Activated CD4-positive, alpha-beta T cell treated with anti-CD3 and anti-CD28 coated beads, Interleukin-2, amount 10 ng/mL, durations not matched to agents 7 days and 5 days (primary cell): ENCODE results near the gene DNAJC12. TPM values are rescaled to one million over a fixed set of nuclear protein-coding genes. Genes with fewer than 3 reads are reported as not detected.
"Not testable (repeated sequence)": the region's sequence is repeated elsewhere in the genome, so short reads cannot be mapped to it uniquely, and the experiment has no call there.

Source experiments
- CTCF ChIA-PET: fragments of 350-600 bp; sonication (Branson Sonifier 250); formaldehyde crosslinking; loops from one replicate; lab custom pipeline; 2021; ENCODE audit warnings: antibody characterized with exemption; lab: Charles Lee
- POLR2A ChIA-PET: fragments of 350-600 bp; sonication (Branson Sonifier 250); formaldehyde crosslinking; loops from one replicate; lab custom pipeline; 2021; ENCODE audit warnings: antibody characterized with exemption; lab: Charles Lee
- DNase-seq: peaks from one replicate; pipeline ENCODE4 v3.0.0-alpha.2; 2020
- H3K27ac Mint-ChIP-seq: one replicate; pipeline ENCODE4 v1.8.0; 2021; ENCODE audit warnings: mild to moderate bottlenecking, moderate library complexity, mixed read lengths
- H3K27me3 Mint-ChIP-seq: one replicate; pipeline ENCODE4 v1.8.0; 2021; ENCODE audit warnings: mixed read lengths
- H3K36me3 Mint-ChIP-seq: one replicate; pipeline ENCODE4 v1.8.0; 2021; ENCODE audit warnings: low read depth, mixed read lengths
- H3K4me1 Mint-ChIP-seq: one replicate; pipeline ENCODE4 v1.8.0; 2021; ENCODE audit warnings: mixed read lengths
- H3K4me3 Mint-ChIP-seq: one replicate; pipeline ENCODE4 v1.8.0; 2021; ENCODE audit warnings: mild to moderate bottlenecking, moderate library complexity, mixed read lengths
- H3K9me3 Mint-ChIP-seq: one replicate; pipeline ENCODE4 v1.8.0; 2021; ENCODE audit warnings: mixed read lengths
- total RNA-seq, 2 experiments: library from RNA; stranded (reverse); gene quantifications; one replicate each; pipeline ENCODE4 v1.2.3, GENCODE V29; 2021

Gene DNAJC12
- total RNA-seq, 2 experiments from 2014 or later = 0.79 to 1.9 TPM

GRCh38 chr10:67785098-67785497 is 52.9 kb downstream of the DNAJC12 start:
- Mint-ChIP-seq H3K27me3 (no peaks in the 10 kb centered on the region), H3K9me3 (no peaks in the 10 kb centered on the region), H3K4me1 (peaks cover 48% of the 10 kb centered on the region), H3K4me3 (no peak overlapping the region), H3K27ac (peak overlapping the region; percentile 71), H3K36me3 (peaks cover 3% of the 10 kb centered on the region)
- peak; percentile 54 for DNase-seq
- CTCF ChIA-PET = interaction anchor here (0.7 to 1.3 kb wide), 4 partner anchors 9 to 518 kb away, joined by 3 to 6 read pairs (median 4); no protein-coding TSS in a partner anchor
- POLR2A ChIA-PET = no interaction called here

GRCh38 chr10:67784474-67784873 is 53.5 kb downstream of the DNAJC12 start:
- Mint-ChIP-seq H3K4me3 (no peak overlapping the region), H3K27me3 (no peaks in the 10 kb centered on the region), H3K36me3 (peaks cover 3% of the 10 kb centered on the region), H3K9me3 (no peaks in the 10 kb centered on the region), H3K4me1 (peaks cover 54% of the 10 kb centered on the region), H3K27ac (peak overlapping the region; percentile 89)
- ChIA-PET CTCF (interaction anchor here (0.6 to 1.3 kb wide), 4 partner anchors 14 to 638 kb away, joined by 3 to 6 read pairs (median 4); no protein-coding TSS in a partner anchor), POLR2A (no interaction called here)
- DNase-seq = no peak

GRCh38 chr10:67783606-67784294 is 54.2 kb downstream of the DNAJC12 start:
- CTCF ChIA-PET = interaction anchor here (1.3 kb wide), 1 partner anchor 13 kb away, joined by 4 read pairs; no protein-coding TSS in a partner anchor
- Mint-ChIP-seq H3K4me1 (peaks cover 56% of the 10 kb centered on the region), H3K4me3 (peak overlapping the region; percentile 4), H3K27me3 (no peaks in the 10 kb centered on the region), H3K27ac (peak overlapping the region; percentile 89), H3K9me3 (no peaks in the 10 kb centered on the region), H3K36me3 (peaks cover 3% of the 10 kb centered on the region)
- POLR2A ChIA-PET = no interaction called here
- DNase-seq = no peak

- no peak overlapping the region for H3K27ac Mint-ChIP-seq
- no peak for DNase-seq
- peaks cover 53% of the 10 kb centered on the region for H3K4me1 Mint-ChIP-seq
- H3K9me3 Mint-ChIP-seq = no peaks in the 10 kb centered on the region
- POLR2A ChIA-PET = no interaction called here
- CTCF ChIA-PET = interaction anchor here (0.7 to 0.8 kb wide), 2 partner anchors 8 to 39 kb away, joined by 3 to 4 read pairs; no protein-coding TSS in a partner anchor
- peaks cover 3% of the 10 kb centered on the region for H3K36me3 Mint-ChIP-seq
- H3K4me3 Mint-ChIP-seq = no peak overlapping the region
- no peaks in the 10 kb centered on the region for H3K27me3 Mint-ChIP-seq
Observed at GRCh38 chr10:67782530-67782929, 55.5 kb downstream of the DNAJC12 start.

- CTCF ChIA-PET = interaction anchor here (1.4 to 5.2 kb wide), 5 partner anchors 8 to 165 kb away, joined by 4 to 34 read pairs (median 23); no protein-coding TSS in a partner anchor
- POLR2A ChIA-PET = no interaction called here
- no peak for DNase-seq
- H3K36me3 Mint-ChIP-seq = peaks cover 3% of the 10 kb centered on the region
- H3K27me3 Mint-ChIP-seq = no peaks in the 10 kb centered on the region
- H3K4me1 Mint-ChIP-seq = peaks cover 53% of the 10 kb centered on the region
- H3K4me3 Mint-ChIP-seq = no peak overlapping the region
- H3K27ac Mint-ChIP-seq = no peak overlapping the region
- H3K9me3 Mint-ChIP-seq = no peaks in the 10 kb centered on the region
Observed at GRCh38 chr10:67780759-67781538, 57.0 kb downstream of the DNAJC12 start.

- DNase-seq, POLR2A ChIA-PET, H3K4me3 Mint-ChIP-seq, H3K9me3 Mint-ChIP-seq, H3K27ac Mint-ChIP-seq, H3K36me3 Mint-ChIP-seq, H3K27me3 Mint-ChIP-seq: not testable (repeated sequence)
- peaks cover 48% of the 10 kb centered on the region for H3K4me1 Mint-ChIP-seq
- CTCF ChIA-PET = interaction anchor here (0.7 to 5.2 kb wide), 14 partner anchors 8 to 164 kb away, joined by 3 to 34 read pairs (median 8); partner anchors contain the start of gene CTNNA3
Observed at GRCh38 chr10:67780204-67780621, 57.8 kb downstream of the DNAJC12 start.

GRCh38 chr10:67779465-67780203 is 58.4 kb downstream of the DNAJC12 start:
- Mint-ChIP-seq H3K36me3 (peaks cover 3% of the 10 kb centered on the region), H3K27ac (peak overlapping the region; percentile 0), H3K4me3 (no peak overlapping the region), H3K4me1 (peaks cover 42% of the 10 kb centered on the region), H3K27me3 (no peaks in the 10 kb centered on the region), H3K9me3 (no peaks in the 10 kb centered on the region)
- DNase-seq = peak; percentile 88
- ChIA-PET POLR2A (no interaction called here), CTCF (interaction anchor here (0.6 to 5.2 kb wide), 20 partner anchors 9 to 877 kb away, joined by 3 to 34 read pairs (median 4); partner anchors contain the start of gene CTNNA3)

- peaks cover 1% of the 10 kb centered on the region for H3K36me3 Mint-ChIP-seq
- POLR2A ChIA-PET = no interaction called here
- CTCF ChIA-PET = interaction anchor here (1.1 to 5.2 kb wide), 4 partner anchors 9 to 380 kb away, joined by 3 to 33 read pairs (median 6); no protein-coding TSS in a partner anchor
- no peaks in the 10 kb centered on the region for H3K9me3 Mint-ChIP-seq
- H3K27ac Mint-ChIP-seq = no peak overlapping the region
- no peak overlapping the region for H3K4me3 Mint-ChIP-seq
- DNase-seq = no peak
- H3K4me1 Mint-ChIP-seq = peaks cover 44% of the 10 kb centered on the region
- no peaks in the 10 kb centered on the region for H3K27me3 Mint-ChIP-seq
Observed at GRCh38 chr10:67776371-67776770, 61.6 kb downstream of the DNAJC12 start.

GRCh38 chr10:67775279-67775678 is 62.7 kb downstream of the DNAJC12 start:
- H3K36me3 Mint-ChIP-seq = peaks cover 1% of the 10 kb centered on the region
- no peak overlapping the region for H3K4me3 Mint-ChIP-seq
- ChIA-PET CTCF (no interaction called here), POLR2A (no interaction called here)
- H3K27me3 Mint-ChIP-seq = no peaks in the 10 kb centered on the region
- no peak overlapping the region for H3K27ac Mint-ChIP-seq
- no peak for DNase-seq
- peaks cover 47% of the 10 kb centered on the region for H3K4me1 Mint-ChIP-seq
- no peaks in the 10 kb centered on the region for H3K9me3 Mint-ChIP-seq

- H3K4me1 Mint-ChIP-seq = peaks cover 37% of the 10 kb centered on the region
- H3K27me3 Mint-ChIP-seq = peaks cover 2% of the 10 kb centered on the region
- no peak overlapping the region for H3K4me3 Mint-ChIP-seq
- H3K9me3 Mint-ChIP-seq = no peaks in the 10 kb centered on the region
- DNase-seq = no peak
- CTCF ChIA-PET = interaction anchor here (0.8 to 2.2 kb wide), 3 partner anchors 9 to 25 kb away, joined by 4 to 9 read pairs (median 6); no protein-coding TSS in a partner anchor
- POLR2A ChIA-PET = no interaction called here
- peaks cover 1% of the 10 kb centered on the region for H3K36me3 Mint-ChIP-seq
- peak overlapping the region; percentile 79 for H3K27ac Mint-ChIP-seq
Observed at GRCh38 chr10:67772894-67773511, 65.0 kb downstream of the DNAJC12 start.

GRCh38 chr10:67772151-67772550 is 65.8 kb downstream of the DNAJC12 start:
- Mint-ChIP-seq H3K9me3 (no peaks in the 10 kb centered on the region), H3K27me3 (peaks cover 2% of the 10 kb centered on the region), H3K4me3 (no peak overlapping the region), H3K36me3 (peaks cover 1% of the 10 kb centered on the region), H3K27ac (no peak overlapping the region), H3K4me1 (peaks cover 37% of the 10 kb centered on the region)
- CTCF ChIA-PET = interaction anchor here (2.0 to 3.3 kb wide), 2 partner anchors 8 to 16 kb away, joined by 15 read pairs; no protein-coding TSS in a partner anchor
- no peak for DNase-seq
- POLR2A ChIA-PET = no interaction called here
